Peyer's patch (tissue), 4 donors: ENCODE results near the gene ENAH.

ENCODE experiments used
- POLR2A ChIP-seq, 2 donors: fragments of 450-650 bp; IDR thresholded peaks; one replicate each; pipeline ENCODE4 v1.5.1; 2017; ENCODE audit warnings: antibody characterized with exemption in 2 of 2, mild to moderate bottlenecking in 2 of 2, moderate library complexity in 2 of 2
- TF ChIP-seq, protein P1 (sequence below), 6 experiments: fragments of 450-650 bp in 4 of 6; fragments of 200-600 bp in 2 of 6; sonication (generic) in 1 of 6; IDR thresholded peaks; one replicate each; pipeline ENCODE4 v1.5.1; 2017 to 2019; ENCODE audit warnings: antibody characterized with exemption in 6 of 6, mild to moderate bottlenecking in 3 of 6, moderate library complexity in 1 of 6

- TF ChIP-seq, protein P1, sequence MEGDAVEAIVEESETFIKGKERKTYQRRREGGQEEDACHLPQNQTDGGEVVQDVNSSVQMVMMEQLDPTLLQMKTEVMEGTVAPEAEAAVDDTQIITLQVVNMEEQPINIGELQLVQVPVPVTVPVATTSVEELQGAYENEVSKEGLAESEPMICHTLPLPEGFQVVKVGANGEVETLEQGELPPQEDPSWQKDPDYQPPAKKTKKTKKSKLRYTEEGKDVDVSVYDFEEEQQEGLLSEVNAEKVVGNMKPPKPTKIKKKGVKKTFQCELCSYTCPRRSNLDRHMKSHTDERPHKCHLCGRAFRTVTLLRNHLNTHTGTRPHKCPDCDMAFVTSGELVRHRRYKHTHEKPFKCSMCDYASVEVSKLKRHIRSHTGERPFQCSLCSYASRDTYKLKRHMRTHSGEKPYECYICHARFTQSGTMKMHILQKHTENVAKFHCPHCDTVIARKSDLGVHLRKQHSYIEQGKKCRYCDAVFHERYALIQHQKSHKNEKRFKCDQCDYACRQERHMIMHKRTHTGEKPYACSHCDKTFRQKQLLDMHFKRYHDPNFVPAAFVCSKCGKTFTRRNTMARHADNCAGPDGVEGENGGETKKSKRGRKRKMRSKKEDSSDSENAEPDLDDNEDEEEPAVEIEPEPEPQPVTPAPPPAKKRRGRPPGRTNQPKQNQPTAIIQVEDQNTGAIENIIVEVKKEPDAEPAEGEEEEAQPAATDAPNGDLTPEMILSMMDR (IDR thresholded peaks at IDR 0.05), result no peak
- TF ChIP-seq POLR2A (IDR thresholded peaks at IDR 0.05), result no peak
These were observed 56.9 kb downstream of the ENAH start for GRCh38 chr1:225595974-225596551.
